Caco-2 (cell line): ENCODE data around the gene THEMIS2. TPM values are rescaled to one million over a fixed set of nuclear protein-coding genes. Genes with fewer than 3 reads are reported as not detected.
"Not testable (repeated sequence)": the region's sequence is repeated elsewhere in the genome, so short reads cannot be mapped to it uniquely, and the experiment has no call there.

Experiments used
- BruUV-seq: library from RNA; stranded (reverse); fragments of 400-500 nt; replicated peaks from 2 replicates; lab custom pipeline; 2021; lab: Mats Ljungman, UMichigan
- CTCF ChIA-PET: fragments of 300-600 bp; sonication (Branson Sonifier 250); formaldehyde crosslinking; loops from one replicate; lab custom pipeline; 2022; ENCODE audit warnings: antibody characterized with exemption; lab: Charles Lee
- POLR2A ChIA-PET: fragments of 300-600 bp; sonication (Branson Sonifier 250); formaldehyde crosslinking; loops from one replicate; lab custom pipeline; 2022; ENCODE audit warnings: antibody characterized with exemption; lab: Charles Lee
- DNase-seq, 2 experiments: peaks; one replicate each; pipeline versions ENCODE4 v3.0.0 to v3.0.0-alpha.2; 2020 to 2022
- H3K27me3 ChIP-seq: replicated peaks from 2 replicates; pipeline ENCODE4 v1.6.0; 2011; ENCODE audit warnings: low read length; ENCODE audit not compliant: control insufficient read depth, insufficient read depth
- H3K36me3 ChIP-seq: 2 replicates; pipeline ENCODE4 v1.5.1; 2011; ENCODE audit warnings: low read length; ENCODE audit not compliant: control insufficient read depth, insufficient read depth
- H3K4me1 ChIP-seq: fragments of 250-450 bp; sonication (Bioruptor Pico); 2 replicates; pipeline ENCODE4 v1.5.1; 2020; ENCODE audit warnings: mild to moderate bottlenecking
- H3K4me3 ChIP-seq: 2 replicates; pipeline ENCODE4 v1.5.1; 2011; ENCODE audit warnings: low read depth, mild to moderate bottlenecking, control low read depth, low read length
- H3K9me3 ChIP-seq: fragments of 250-450 bp; sonication (Bioruptor Pico); 2 replicates; pipeline ENCODE4 v1.5.1; 2020; ENCODE audit warnings: mild to moderate bottlenecking, moderate library complexity
- H3K27ac Mint-ChIP-seq: one replicate; pipeline ENCODE4 v1.8.0; 2022; ENCODE audit warnings: mixed read lengths; ENCODE audit not compliant: unreplicated experiment
- H3K27me3 Mint-ChIP-seq: one replicate; pipeline ENCODE4 v1.8.0; 2022; ENCODE audit warnings: mixed read lengths; ENCODE audit not compliant: insufficient read depth, unreplicated experiment
- H3K36me3 Mint-ChIP-seq: one replicate; pipeline ENCODE4 v1.8.0; 2022; ENCODE audit warnings: mild to moderate bottlenecking, mixed read lengths; ENCODE audit not compliant: insufficient read depth, unreplicated experiment
- H3K4me1 Mint-ChIP-seq: one replicate; pipeline ENCODE4 v1.8.0; 2022; ENCODE audit warnings: low read depth, mixed read lengths; ENCODE audit not compliant: unreplicated experiment
- H3K4me3 Mint-ChIP-seq: one replicate; pipeline ENCODE4 v1.8.0; 2022; ENCODE audit warnings: mild to moderate bottlenecking, moderate library complexity, mixed read lengths; ENCODE audit not compliant: unreplicated experiment
- H3K9me3 Mint-ChIP-seq: one replicate; pipeline ENCODE4 v1.8.0; 2022; ENCODE audit warnings: mixed read lengths; ENCODE audit not compliant: unreplicated experiment
- intact Hi-C: fragments of 100-400 bp; cut with micrococcal nuclease; formaldehyde crosslinking; loops from one replicate; pipeline ENCODE4 v1.10.0; 2022; ENCODE audit not compliant: unreplicated experiment
- total RNA-seq: library from RNA; stranded (reverse); gene quantifications from 2 replicates; pipeline ENCODE4 v1.2.3, GENCODE V29; 2022
- TF ChIP-seq, protein P1 (sequence below), 2 experiments: fragments of 200-600 bp in 1 of 2; IDR thresholded peaks; 1 replicate in 1 of 2; 2 replicates in 1 of 2; pipeline versions ENCODE4 v1.5.1 to v1.8.0; 2011 to 2022; ENCODE audit warnings: antibody characterized with exemption in 1 of 2, control low read depth in 1 of 2, inconsistent platforms in 1 of 2, low read depth in 1 of 2, low read length in 1 of 2, mild to moderate bottlenecking in 1 of 2, moderate library complexity in 1 of 2; ENCODE audit not compliant: insufficient read depth in 1 of 2, severe bottlenecking in 1 of 2, unreplicated experiment in 1 of 2

Gene THEMIS2
- total RNA-seq, 1 experiment from 2014 or later, result 0.59 TPM

DNA sequence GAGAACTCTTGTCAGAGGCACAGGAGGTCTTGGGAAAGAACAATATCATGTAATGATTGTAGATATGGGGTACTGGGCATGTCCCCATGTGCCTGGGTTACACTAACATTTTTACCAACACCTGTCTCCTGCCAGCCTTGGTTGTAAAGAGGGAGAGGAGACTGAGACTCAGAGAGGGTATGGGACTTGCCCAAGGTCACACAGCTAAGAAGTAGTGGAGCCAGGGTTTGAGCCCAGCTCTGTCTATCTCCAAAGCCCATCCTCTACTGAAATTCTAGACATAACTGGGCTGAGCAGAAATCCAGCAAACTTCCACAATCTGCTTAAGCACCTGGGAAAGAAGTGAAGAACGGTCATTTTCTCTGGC lies 2.6 kb upstream of the THEMIS2 start:
- POLR2A ChIA-PET, result no interaction called here
- CTCF ChIA-PET, result no interaction called here
- intact Hi-C loops, result no loop called here
- H3K36me3 ChIP-seq, result no peaks in the 10 kb centered on the region
- Mint-ChIP-seq H3K36me3 (no peaks in the 10 kb centered on the region), H3K9me3 (no peaks in the 10 kb centered on the region), H3K4me3 (no peak overlapping the region), H3K4me1 (peaks cover 13% of the 10 kb centered on the region), H3K27ac (no peak overlapping the region), H3K27me3 (no peaks in the 10 kb centered on the region)
- H3K9me3 ChIP-seq, result no peaks in the 10 kb centered on the region
- no peaks in the 10 kb centered on the region for H3K4me1 ChIP-seq
- no peaks in the 10 kb centered on the region for H3K27me3 ChIP-seq
- no peak for DNase-seq
- no TSS peak for BruUV-seq
- TF ChIP-seq, protein P1, sequence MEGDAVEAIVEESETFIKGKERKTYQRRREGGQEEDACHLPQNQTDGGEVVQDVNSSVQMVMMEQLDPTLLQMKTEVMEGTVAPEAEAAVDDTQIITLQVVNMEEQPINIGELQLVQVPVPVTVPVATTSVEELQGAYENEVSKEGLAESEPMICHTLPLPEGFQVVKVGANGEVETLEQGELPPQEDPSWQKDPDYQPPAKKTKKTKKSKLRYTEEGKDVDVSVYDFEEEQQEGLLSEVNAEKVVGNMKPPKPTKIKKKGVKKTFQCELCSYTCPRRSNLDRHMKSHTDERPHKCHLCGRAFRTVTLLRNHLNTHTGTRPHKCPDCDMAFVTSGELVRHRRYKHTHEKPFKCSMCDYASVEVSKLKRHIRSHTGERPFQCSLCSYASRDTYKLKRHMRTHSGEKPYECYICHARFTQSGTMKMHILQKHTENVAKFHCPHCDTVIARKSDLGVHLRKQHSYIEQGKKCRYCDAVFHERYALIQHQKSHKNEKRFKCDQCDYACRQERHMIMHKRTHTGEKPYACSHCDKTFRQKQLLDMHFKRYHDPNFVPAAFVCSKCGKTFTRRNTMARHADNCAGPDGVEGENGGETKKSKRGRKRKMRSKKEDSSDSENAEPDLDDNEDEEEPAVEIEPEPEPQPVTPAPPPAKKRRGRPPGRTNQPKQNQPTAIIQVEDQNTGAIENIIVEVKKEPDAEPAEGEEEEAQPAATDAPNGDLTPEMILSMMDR (IDR thresholded peaks at IDR 0.05; ENCODE audit: insufficient read depth in 1 of 2, low read depth in 1 of 2, low read length in 1 of 2, severe bottlenecking in 1 of 2, unreplicated experiment in 1 of 2), result no peak
- no peak overlapping the region for H3K4me3 ChIP-seq

GRCh38 chr1:27871076-27871475 lies 1.3 kb upstream of the THEMIS2 start:
- H3K27me3 Mint-ChIP-seq, DNase-seq, H3K27me3 ChIP-seq, H3K4me3 Mint-ChIP-seq, H3K4me3 ChIP-seq, H3K9me3 Mint-ChIP-seq, CTCF ChIA-PET, POLR2A ChIA-PET, intact Hi-C loops, BruUV-seq, H3K4me1 ChIP-seq, H3K36me3 Mint-ChIP-seq, H3K27ac Mint-ChIP-seq, H3K9me3 ChIP-seq, H3K36me3 ChIP-seq: not testable (repeated sequence)
- H3K4me1 Mint-ChIP-seq, result peaks cover 13% of the 10 kb centered on the region

DNA sequence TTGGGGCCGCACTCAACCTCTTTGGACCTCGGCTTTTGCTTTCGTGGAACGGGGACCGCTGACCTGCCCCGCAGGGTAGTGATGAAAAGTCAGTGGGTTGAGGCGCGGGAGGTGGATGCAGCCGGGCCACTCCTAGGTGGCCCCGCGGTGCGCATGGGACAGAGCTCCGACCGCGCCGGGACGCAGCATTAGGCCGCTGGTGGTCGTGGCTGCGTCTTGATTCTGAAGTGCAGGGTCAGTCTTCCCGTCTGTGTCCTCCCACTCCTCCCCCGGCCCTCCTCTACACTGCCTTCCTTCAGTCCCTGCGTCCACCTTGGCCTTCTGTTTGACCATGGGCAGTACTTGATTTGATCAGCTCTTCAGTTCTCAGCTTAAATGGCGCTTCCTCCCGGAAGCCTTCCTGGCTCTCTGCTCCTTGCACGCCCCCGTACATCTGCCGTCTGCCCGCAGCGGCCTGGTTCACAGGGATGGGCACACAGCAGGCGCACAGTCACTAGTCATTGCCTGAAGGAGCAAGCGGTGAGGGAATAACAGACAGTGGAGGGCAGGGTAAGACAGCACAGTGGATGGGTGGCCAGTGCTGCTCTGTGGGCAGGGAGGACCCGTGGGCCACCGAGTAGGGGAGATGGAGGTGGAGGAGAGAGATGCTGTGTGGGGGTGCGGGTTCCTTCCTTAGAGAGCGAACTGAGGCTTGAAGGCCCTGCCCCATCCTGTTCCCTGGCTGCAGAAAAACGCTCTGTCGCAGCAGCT lies 633 bp downstream of the THEMIS2 start:
- no peaks in the 10 kb centered on the region for H3K36me3 ChIP-seq
- no peaks in the 10 kb centered on the region for H3K9me3 Mint-ChIP-seq
- H3K4me1 ChIP-seq, result no peaks in the 10 kb centered on the region
- TF ChIP-seq, protein P1 (IDR thresholded peaks at IDR 0.05; ENCODE audit: insufficient read depth in 1 of 2, low read depth in 1 of 2, low read length in 1 of 2, severe bottlenecking in 1 of 2, unreplicated experiment in 1 of 2), result no peak
- intact Hi-C loops, result no loop called here
- no peaks in the 10 kb centered on the region for H3K27me3 ChIP-seq
- ChIA-PET POLR2A (no interaction called here), CTCF (interaction anchor here (0.7 kb wide), 1 partner anchor 15 kb away, joined by 3 read pairs; no protein-coding TSS in a partner anchor)
- H3K9me3 ChIP-seq, result no peaks in the 10 kb centered on the region
- DNase-seq, result no peak
- H3K4me3 ChIP-seq, result peak overlapping the region; percentile 35
- H3K27ac Mint-ChIP-seq, result no peak overlapping the region
- no peaks in the 10 kb centered on the region for H3K27me3 Mint-ChIP-seq
- no peaks in the 10 kb centered on the region for H3K36me3 Mint-ChIP-seq
- BruUV-seq, result no TSS peak
- peak overlapping the region; percentile 64 for H3K4me3 Mint-ChIP-seq
- H3K4me1 Mint-ChIP-seq, result peaks cover 6% of the 10 kb centered on the region
